RWPE2 (cell line): ENCODE data around the gene RABGAP1.

Source experiments
- ATAC-seq: fragments of 200-7000 bp; cut with Tn5 transposase; 3 replicates; pipeline ENCODE4 v1.9.1; 2021; ENCODE audit warnings: low read depth
- DNase-seq: peaks from one replicate; pipeline ENCODE4 v3.0.0-alpha.2; 2020; ENCODE audit warnings: low spot score
- H3K27ac ChIP-seq: fragments of 450-650 bp; 2 replicates; pipeline ENCODE4 v1.5.1; 2017; ENCODE audit warnings: mild to moderate bottlenecking; ENCODE audit not compliant: poor library complexity, severe bottlenecking
- H3K27me3 ChIP-seq: fragments of 250-450 bp; sonication (Bioruptor Pico); 2 replicates; pipeline ENCODE4 v1.5.1; 2021; ENCODE audit warnings: mild to moderate bottlenecking, moderate library complexity; ENCODE audit not compliant: insufficient read depth, poor library complexity, severe bottlenecking
- H3K36me3 ChIP-seq: fragments of 250-450 bp; sonication (Bioruptor Pico); 2 replicates; pipeline ENCODE4 v1.5.1; 2020; ENCODE audit warnings: low read depth, mild to moderate bottlenecking, moderate library complexity
- H3K4me1 ChIP-seq: fragments of 250-450 bp; sonication (Bioruptor Pico); 2 replicates; pipeline ENCODE4 v1.5.1; 2021; ENCODE audit warnings: mild to moderate bottlenecking, moderate library complexity; ENCODE audit not compliant: insufficient read depth, poor library complexity, severe bottlenecking
- H3K4me3 ChIP-seq: fragments of 250-450 bp; sonication (Bioruptor Pico); 2 replicates; pipeline ENCODE4 v1.5.1; 2021; ENCODE audit warnings: mild to moderate bottlenecking, moderate library complexity; ENCODE audit not compliant: severe bottlenecking
- H3K9me3 ChIP-seq: fragments of 250-450 bp; sonication (Bioruptor Pico); 2 replicates; pipeline ENCODE4 v1.5.1; 2021; ENCODE audit warnings: mild to moderate bottlenecking, moderate library complexity; ENCODE audit not compliant: severe bottlenecking
- CTCF ChIP-seq: fragments of 450-650 bp; IDR thresholded peaks from one replicate; pipeline ENCODE4 v1.5.1; 2017; ENCODE audit warnings: mild to moderate bottlenecking, moderate library complexity; ENCODE audit not compliant: poor library complexity, severe bottlenecking

RABGAP1 gene

DNA sequence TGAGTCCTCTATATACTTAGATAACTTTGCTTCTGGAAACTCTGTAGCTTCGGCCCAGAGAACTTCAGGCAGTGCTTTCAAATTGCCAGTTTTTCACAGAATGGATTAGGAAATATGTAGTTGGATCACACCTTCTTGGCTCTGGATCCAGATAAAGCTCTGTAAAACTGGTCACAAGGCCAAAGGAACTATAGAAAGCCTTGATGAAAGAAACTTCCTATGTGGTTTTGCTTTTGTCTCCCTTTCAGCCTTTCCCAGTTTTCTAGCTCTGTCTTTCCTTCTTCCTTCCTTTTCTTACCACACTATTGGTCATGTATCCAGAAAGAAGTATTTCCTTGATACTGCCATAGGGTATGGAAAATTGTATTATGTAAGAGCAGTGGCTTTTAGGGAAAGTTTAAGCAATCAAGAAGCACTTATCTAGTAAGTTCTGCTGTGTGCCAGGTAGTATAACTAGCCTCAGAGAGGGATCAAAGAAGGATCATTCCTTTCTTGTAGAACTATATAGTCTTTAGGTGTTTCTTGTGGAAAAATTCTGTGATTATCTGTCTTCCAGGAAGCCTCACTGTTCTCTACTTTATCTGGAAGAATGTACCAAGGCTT, 98.9 kb downstream of the RABGAP1 start:
- no peaks in the 10 kb centered on the region for H3K27me3 ChIP-seq
- TF ChIP-seq CTCF = no peak
- H3K27ac ChIP-seq = no peak overlapping the region

DNA sequence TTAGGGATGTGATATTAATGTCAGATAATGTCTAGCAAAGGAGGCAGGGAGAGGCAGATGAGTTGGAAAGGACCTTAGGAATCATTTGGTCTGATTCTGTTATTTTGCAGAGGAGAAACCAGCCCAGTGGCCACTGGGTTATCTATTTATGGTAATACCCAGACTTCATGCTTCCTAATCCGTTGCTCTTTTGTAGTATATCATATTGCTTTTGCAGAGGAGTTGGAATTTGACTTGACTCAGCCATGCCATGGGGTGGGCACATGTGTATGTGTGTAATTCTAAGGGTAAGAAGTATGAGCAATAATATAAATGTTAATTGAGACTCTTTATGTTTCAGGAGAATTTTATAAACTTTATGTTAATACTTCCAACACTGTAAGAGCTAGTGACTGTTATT, 100.0 kb downstream of the RABGAP1 start:
- no peak for TF ChIP-seq CTCF
- no peak for DNase-seq
- H3K36me3 ChIP-seq = peaks cover 5% of the 10 kb centered on the region; the same call in 1 of the 2 replicates
- no peak overlapping the region for H3K4me3 ChIP-seq
- no peaks in the 10 kb centered on the region for H3K27me3 ChIP-seq
- peaks cover 10% of the 10 kb centered on the region for H3K4me1 ChIP-seq
- no peak overlapping the region for H3K27ac ChIP-seq
- H3K9me3 ChIP-seq = no peaks in the 10 kb centered on the region
- no peak for ATAC-seq

More for the DNA sequence above, 98.9 kb downstream of the RABGAP1 start:
- no peak for ATAC-seq
- Histone ChIP-seq H3K4me3 (no peak overlapping the region), H3K9me3 (no peaks in the 10 kb centered on the region), H3K36me3 (peaks cover 13% of the 10 kb centered on the region), H3K4me1 (peaks cover 6% of the 10 kb centered on the region)
- DNase-seq = no peak

GRCh38 chr9:123041489-123041888, 100.7 kb downstream of the RABGAP1 start:
- ATAC-seq = no peak
- Histone ChIP-seq H3K4me1 (peaks cover 10% of the 10 kb centered on the region), H3K36me3 (no peaks in the 10 kb centered on the region), H3K27me3 (no peaks in the 10 kb centered on the region), H3K27ac (no peak overlapping the region), H3K4me3 (no peak overlapping the region), H3K9me3 (no peaks in the 10 kb centered on the region)
- no peak for DNase-seq
- TF ChIP-seq CTCF = no peak

- Histone ChIP-seq H3K4me3 (no peak overlapping the region), H3K4me1 (peaks cover 10% of the 10 kb centered on the region), H3K27me3 (no peaks in the 10 kb centered on the region), H3K36me3 (no peaks in the 10 kb centered on the region), H3K27ac (no peak overlapping the region), H3K9me3 (no peaks in the 10 kb centered on the region)
- ATAC-seq (no peak), DNase-seq (no peak)
- no peak for TF ChIP-seq CTCF
Observed at GRCh38 chr9:123043081-123043939, 102.5 kb downstream of the RABGAP1 start.

DNA sequence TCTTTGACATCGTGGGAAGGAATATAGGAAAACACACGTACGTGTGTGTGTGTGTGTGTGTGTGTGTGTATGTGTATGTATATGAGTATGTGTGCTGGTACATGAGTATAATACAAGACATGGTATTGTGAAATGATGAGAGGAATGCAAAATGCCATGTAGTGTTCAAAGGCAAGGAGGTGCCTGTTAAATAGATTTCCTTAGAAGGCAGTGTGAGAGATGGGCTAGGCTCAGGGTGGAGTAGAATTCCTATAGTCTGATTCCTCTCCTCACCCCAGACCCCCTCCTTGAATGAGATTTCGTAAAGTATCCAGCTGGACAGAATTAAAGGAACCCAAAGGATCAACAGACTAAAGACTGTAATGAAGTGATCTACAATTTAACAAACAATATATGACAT, 103.8 kb downstream of the RABGAP1 start:
- Histone ChIP-seq H3K4me3 (no peak overlapping the region), H3K9me3 (no peaks in the 10 kb centered on the region), H3K4me1 (peaks cover 10% of the 10 kb centered on the region), H3K27me3 (no peaks in the 10 kb centered on the region), H3K36me3 (no peaks in the 10 kb centered on the region), H3K27ac (peak overlapping the region; percentile 33)
- DNase-seq = no peak
- ATAC-seq = peak; percentile 96
- TF ChIP-seq CTCF = no peak
